ENCODE measurements around the gene RPTOR.

Gene RPTOR

GRCh38 chr17:80822021-80822699 lies 277.5 kb downstream of the RPTOR start:
- FAIRE-seq (no peak), DNase-seq (ENCODE audit: insufficient read length, low spot score) (no peak)

GRCh38 chr17:80822700-80823410 lies 278.2 kb downstream of the RPTOR start:
- FAIRE-seq, result no peak

GRCh38 chr17:80824549-80825470 lies 280.2 kb downstream of the RPTOR start:
- DNase-seq (ENCODE audit: insufficient read length, low spot score), result no peak
- FAIRE-seq, result no peak

More at GRCh38 chr17:80822700-80823410, 278.2 kb downstream of the RPTOR start:
- no peak for DNase-seq (ENCODE audit: insufficient read length, low spot score)

- DNase-seq (ENCODE audit: insufficient read length, low spot score) (no peak), FAIRE-seq (no peak)
Observed at GRCh38 chr17:80825471-80826345, 281.1 kb downstream of the RPTOR start.

GRCh38 chr17:80826346-80826954 lies 281.8 kb downstream of the RPTOR start:
- FAIRE-seq, result no peak
- no peak for DNase-seq (ENCODE audit: insufficient read length, low spot score)

GRCh38 chr17:80826955-80827645 lies 282.5 kb downstream of the RPTOR start:
- no peak for DNase-seq (ENCODE audit: insufficient read length, low spot score)
- peak; percentile 58 for FAIRE-seq

GRCh38 chr17:80827646-80828643 lies 283.3 kb downstream of the RPTOR start:
- no peak for DNase-seq (ENCODE audit: insufficient read length, low spot score)
- no peak for FAIRE-seq

GRCh38 chr17:80829166-80829813 lies 284.7 kb downstream of the RPTOR start:
- no peak for DNase-seq (ENCODE audit: insufficient read length, low spot score)

GRCh38 chr17:80830020-80830780 lies 285.6 kb downstream of the RPTOR start:
- FAIRE-seq, result no peak
- no peak for DNase-seq (ENCODE audit: insufficient read length, low spot score)

More at GRCh38 chr17:80829166-80829813, 284.7 kb downstream of the RPTOR start:
- no peak for FAIRE-seq

- DNase-seq (ENCODE audit: insufficient read length, low spot score), result no peak
- no peak for FAIRE-seq
Observed at GRCh38 chr17:80831491-80831890, 286.9 kb downstream of the RPTOR start.

- FAIRE-seq, result no peak
- DNase-seq (ENCODE audit: insufficient read length, low spot score), result no peak
Observed at GRCh38 chr17:80832266-80832676, 287.6 kb downstream of the RPTOR start.

GRCh38 chr17:80832888-80833583 lies 288.4 kb downstream of the RPTOR start:
- DNase-seq (ENCODE audit: insufficient read length, low spot score) (peak; percentile 98), FAIRE-seq (peak; percentile 97)

GRCh38 chr17:80833952-80834892 lies 289.6 kb downstream of the RPTOR start:
- FAIRE-seq, result no peak
- no peak for DNase-seq (ENCODE audit: insufficient read length, low spot score)

- FAIRE-seq, result no peak
- DNase-seq (ENCODE audit: insufficient read length, low spot score), result no peak
Observed at GRCh38 chr17:80834893-80835275, 290.2 kb downstream of the RPTOR start.
